Mesenchymal stem cell (in vitro differentiated cells and primary cell): ENCODE results near the gene GGCT.

Source experiments
- DNase-seq: peaks from one replicate; pipeline ENCODE4 v3.0.0-alpha.2; 2013
- H2AFZ ChIP-seq: one replicate; pipeline ENCODE4 v1.6.1; 2013; ENCODE audit warnings: low read depth, mild to moderate bottlenecking, control low read depth, inconsistent platforms, low read length, moderate library complexity
- H2AK5ac ChIP-seq: 2 replicates; pipeline ENCODE4 v1.6.1; 2013; ENCODE audit warnings: low read length, moderate library complexity, mild to moderate bottlenecking, inconsistent platforms; ENCODE audit not compliant: severe bottlenecking
- H2BK120ac ChIP-seq: one replicate; pipeline ENCODE4 v1.6.1; 2013; ENCODE audit warnings: low read depth, mild to moderate bottlenecking, inconsistent platforms, low read length, moderate library complexity
- H2BK12ac ChIP-seq, 2 experiments: one replicate each; pipeline ENCODE4 v1.6.1; 2013; ENCODE audit warnings: inconsistent platforms in 2 of 2, low read length in 2 of 2, mild to moderate bottlenecking in 2 of 2, moderate library complexity in 2 of 2, control low read depth in 1 of 2
- H2BK15ac ChIP-seq: one replicate; pipeline ENCODE4 v1.6.1; 2013; ENCODE audit warnings: mild to moderate bottlenecking, low read depth, inconsistent platforms; ENCODE audit not compliant: poor library complexity, severe bottlenecking
- H2BK5ac ChIP-seq: 2 replicates; pipeline ENCODE4 v1.6.1; 2013; ENCODE audit warnings: low read depth, mild to moderate bottlenecking, low read length, control low read depth, inconsistent platforms; ENCODE audit not compliant: poor library complexity, severe bottlenecking
- H3K14ac ChIP-seq, 2 experiments: one replicate each; pipeline ENCODE4 v1.6.1; 2013; ENCODE audit warnings: inconsistent platforms in 2 of 2, low read length in 2 of 2, control low read depth in 1 of 2, mild to moderate bottlenecking in 1 of 2, moderate library complexity in 1 of 2
- H3K18ac ChIP-seq, 2 experiments: one replicate each; pipeline ENCODE4 v1.6.1; 2013; ENCODE audit warnings: inconsistent platforms in 2 of 2, low read length in 2 of 2, control low read depth in 1 of 2, low read depth in 1 of 2, mild to moderate bottlenecking in 1 of 2
- H3K23ac ChIP-seq, 2 experiments: one replicate each; pipeline ENCODE4 v1.6.1; 2013; ENCODE audit warnings: inconsistent platforms in 2 of 2, low read length in 2 of 2, mild to moderate bottlenecking in 2 of 2, moderate library complexity in 2 of 2, control low read depth in 1 of 2
- H3K27ac ChIP-seq: 2 replicates; pipeline ENCODE4 v1.5.1; 2013; ENCODE audit warnings: mild to moderate bottlenecking, moderate library complexity, low read length, control low read depth, inconsistent platforms; ENCODE audit not compliant: poor library complexity, severe bottlenecking
- H3K27me3 ChIP-seq, 2 experiments: 2 replicates each; pipeline versions ENCODE4 v1.6.1 to v1.7.0; 2013; ENCODE audit warnings: low read length in 2 of 2, mild to moderate bottlenecking in 2 of 2, moderate library complexity in 2 of 2, control low read depth in 1 of 2, inconsistent platforms in 1 of 2; ENCODE audit not compliant: control insufficient read depth in 1 of 2, insufficient read depth in 1 of 2
- H3K36me3 ChIP-seq, 2 experiments: 2 replicates each; pipeline versions ENCODE4 v1.6.1 to v1.7.0; 2013; ENCODE audit warnings: low read length in 2 of 2, control low read depth in 1 of 2, inconsistent platforms in 1 of 2, low read depth in 1 of 2, mild to moderate bottlenecking in 1 of 2; ENCODE audit not compliant: insufficient read depth in 2 of 2, control insufficient read depth in 1 of 2
- H3K4ac ChIP-seq, 2 experiments: one replicate each; pipeline ENCODE4 v1.6.1; 2013; ENCODE audit warnings: inconsistent platforms in 2 of 2, low read length in 2 of 2, mild to moderate bottlenecking in 2 of 2, moderate library complexity in 2 of 2, control low read depth in 1 of 2, low read depth in 1 of 2
- H3K4me1 ChIP-seq: 2 replicates; pipeline ENCODE4 v1.6.1; 2013; ENCODE audit warnings: low read depth, low read length, control low read depth; ENCODE audit not compliant: control insufficient read depth, insufficient read depth
- H3K4me2 ChIP-seq: 2 replicates; pipeline ENCODE4 v1.6.1; 2013; ENCODE audit warnings: low read length, mild to moderate bottlenecking, inconsistent platforms; ENCODE audit not compliant: poor library complexity, severe bottlenecking
- H3K4me3 ChIP-seq, 2 experiments: 2 replicates each; pipeline versions ENCODE4 v1.5.1 to v1.7.0; 2013; ENCODE audit warnings: low read length in 2 of 2, mild to moderate bottlenecking in 2 of 2, control low read depth in 1 of 2, low read depth in 1 of 2; ENCODE audit not compliant: insufficient read depth in 1 of 2
- H3K79me1 ChIP-seq: replicated peaks from 2 replicates; pipeline ENCODE4 v1.6.1; 2013; ENCODE audit warnings: mild to moderate bottlenecking, control low read depth, low read length, inconsistent platforms; ENCODE audit not compliant: poor library complexity, severe bottlenecking
- H3K9ac ChIP-seq: 2 replicates; pipeline ENCODE4 v1.7.0; 2013; ENCODE audit warnings: mild to moderate bottlenecking, low read length, moderate library complexity
- H3K9me3 ChIP-seq: 2 replicates; pipeline ENCODE4 v1.7.0; 2013; ENCODE audit warnings: mild to moderate bottlenecking, low read length; ENCODE audit not compliant: control insufficient read depth
- H4K8ac ChIP-seq: one replicate; pipeline ENCODE4 v1.6.1; 2013; ENCODE audit warnings: inconsistent platforms, mild to moderate bottlenecking, low read length, moderate library complexity
- H4K91ac ChIP-seq: one replicate; pipeline ENCODE4 v1.6.1; 2013; ENCODE audit warnings: mild to moderate bottlenecking, low read length, inconsistent platforms
- WGBS: methylation state at CpG from one replicate; pipeline ENCODE4 v1.1.7; 2013; ENCODE audit warnings: mixed read lengths; 5-methylcytosine and 5-hydroxymethylcytosine counted together

The GGCT gene

GRCh38 chr7:30472784-30473775, 31.5 kb downstream of the GGCT start:
- Histone ChIP-seq H3K27me3 (no peaks in the 10 kb centered on the region), H2AK5ac (no peak overlapping the region), H2BK15ac (no peak overlapping the region), H3K4me3 (peak overlapping the region in 1 of 2 experiments; percentile 55), H2BK120ac (no peak overlapping the region), H4K8ac (no peak overlapping the region), H2BK5ac (no peak overlapping the region), H4K91ac (no peak overlapping the region), H3K9me3 (no peaks in the 10 kb centered on the region), H3K18ac (no peak overlapping the region), H3K4me2 (no peak overlapping the region), H2AFZ (no peak overlapping the region), H3K36me3 (peaks cover 0 to 3% of the 10 kb centered on the region in 2 experiments), H3K27ac (no peak overlapping the region), H3K4me1 (peaks cover 16% of the 10 kb centered on the region), H3K23ac (no peak overlapping the region), H3K4ac (no peak overlapping the region), H3K9ac (peak overlapping the region; percentile 31), H3K79me1 (peaks cover 42% of the 10 kb centered on the region), H2BK12ac (no peak overlapping the region), H3K14ac (no peak overlapping the region)
- 53% methylated on average over 3 of the region's 4 CpGs for WGBS
- DNase-seq, result peak; percentile 54

- Histone ChIP-seq H3K36me3 (peaks cover 0 to 3% of the 10 kb centered on the region in 2 experiments), H3K4ac (no peak overlapping the region), H2BK15ac (no peak overlapping the region), H2AFZ (no peak overlapping the region), H2AK5ac (peak overlapping the region; percentile 57), H3K27me3 (no peaks in the 10 kb centered on the region), H4K91ac (no peak overlapping the region), H3K18ac (no peak overlapping the region), H3K9ac (peak overlapping the region; percentile 83), H3K14ac (no peak overlapping the region), H2BK120ac (no peak overlapping the region), H3K79me1 (peaks cover 42% of the 10 kb centered on the region), H2BK12ac (no peak overlapping the region), H3K4me1 (peaks cover 14% of the 10 kb centered on the region), H3K27ac (no peak overlapping the region), H3K4me3 (peak overlapping the region in 1 of 2 experiments; percentile 55), H2BK5ac (no peak overlapping the region), H3K9me3 (no peaks in the 10 kb centered on the region), H3K23ac (no peak overlapping the region), H4K8ac (no peak overlapping the region), H3K4me2 (no peak overlapping the region)
- no peak for DNase-seq
- 73% methylated on average over 3 of the region's 4 CpGs for WGBS
These were observed 32.4 kb downstream of the GGCT start for GRCh38 chr7:30472081-30472783.

GRCh38 chr7:30471205-30471604, 33.4 kb downstream of the GGCT start:
- peak overlapping the region in 1 of 2 experiments; percentile 60 for H3K4me3 ChIP-seq
- H3K36me3 ChIP-seq, result peaks cover 0 to 3% of the 10 kb centered on the region in 2 experiments
- peaks cover 38% of the 10 kb centered on the region for H3K79me1 ChIP-seq
- no peak overlapping the region for H3K27ac ChIP-seq
- H3K4me1 ChIP-seq, result peaks cover 12% of the 10 kb centered on the region
- no peak overlapping the region for H2AFZ ChIP-seq
- H2BK5ac ChIP-seq, result no peak overlapping the region
- H3K27me3 ChIP-seq, result no peaks in the 10 kb centered on the region
- no peak overlapping the region for H2BK15ac ChIP-seq
- peak overlapping the region; percentile 83 for H3K9ac ChIP-seq
- no peak overlapping the region for H4K91ac ChIP-seq
- peak overlapping the region in 1 of 2 experiments; percentile 62 for H3K18ac ChIP-seq
- H2BK120ac ChIP-seq, result no peak overlapping the region
- H3K9me3 ChIP-seq, result no peaks in the 10 kb centered on the region
- H4K8ac ChIP-seq, result no peak overlapping the region
- no peak overlapping the region for H3K4ac ChIP-seq
- WGBS, result 52% methylated on average over 2 of the region's 2 CpGs
- no peak overlapping the region for H3K14ac ChIP-seq
- DNase-seq, result no peak
- no peak overlapping the region for H2BK12ac ChIP-seq
- H3K4me2 ChIP-seq, result no peak overlapping the region
- no peak overlapping the region for H2AK5ac ChIP-seq
- no peak overlapping the region for H3K23ac ChIP-seq

GRCh38 chr7:30470771-30471170, 33.9 kb downstream of the GGCT start:
- Histone ChIP-seq H3K27ac (no peak overlapping the region), H3K18ac (no peak overlapping the region), H3K4me2 (no peak overlapping the region), H2BK15ac (no peak overlapping the region), H3K4me3 (peak overlapping the region in 1 of 2 experiments; percentile 60), H2AK5ac (no peak overlapping the region), H2BK12ac (no peak overlapping the region), H3K36me3 (peaks cover 0 to 3% of the 10 kb centered on the region in 2 experiments), H3K9ac (peak overlapping the region; percentile 83), H2BK120ac (no peak overlapping the region), H3K4me1 (peaks cover 12% of the 10 kb centered on the region), H2BK5ac (no peak overlapping the region), H2AFZ (no peak overlapping the region), H4K8ac (no peak overlapping the region), H3K14ac (no peak overlapping the region), H4K91ac (no peak overlapping the region), H3K79me1 (peaks cover 40% of the 10 kb centered on the region), H3K27me3 (no peaks in the 10 kb centered on the region), H3K23ac (no peak overlapping the region), H3K9me3 (no peaks in the 10 kb centered on the region), H3K4ac (no peak overlapping the region)
- DNase-seq, result peak; percentile 92
- WGBS, result 0% methylated on average over 4 of the region's 6 CpGs
